ENCODE data around the gene KLHL11.

- TF ChIP-seq JUND (IDR thresholded peaks at IDR 0.05; ENCODE audit: low read length) = no peak
- no peak for TF ChIP-seq KDM1A (IDR thresholded peaks at IDR 0.05; ENCODE audit: borderline replicate concordance, low read length)
- no peak for TF ChIP-seq CTCF (IDR thresholded peaks at IDR 0.05; ENCODE audit: control extremely low read depth in 1 of 3, insufficient read depth in 1 of 3, low read depth in 1 of 3, low read length in 3 of 3)
- TF ChIP-seq TCF12 (IDR thresholded peaks at IDR 0.05; ENCODE audit: low read depth, low read length) = no peak
- TF ChIP-seq POLR2AphosphoS5 (IDR thresholded peaks at IDR 0.05; ENCODE audit: low read depth, low read length) = no peak
- TF ChIP-seq ZNF274 (IDR thresholded peaks at IDR 0.05; ENCODE audit: borderline replicate concordance, extremely low read depth, low read length) = no peak
Observed at GRCh38 chr17:41824086-41824485, 41.1 kb downstream of the KLHL11 start.

All from H1 (cell line).